Measurements from ENCODE around the gene C2orf49.
A peak's percentile ranks its signal among the peaks of the same experiment; 100 is the strongest.

Gene C2orf49

DNA sequence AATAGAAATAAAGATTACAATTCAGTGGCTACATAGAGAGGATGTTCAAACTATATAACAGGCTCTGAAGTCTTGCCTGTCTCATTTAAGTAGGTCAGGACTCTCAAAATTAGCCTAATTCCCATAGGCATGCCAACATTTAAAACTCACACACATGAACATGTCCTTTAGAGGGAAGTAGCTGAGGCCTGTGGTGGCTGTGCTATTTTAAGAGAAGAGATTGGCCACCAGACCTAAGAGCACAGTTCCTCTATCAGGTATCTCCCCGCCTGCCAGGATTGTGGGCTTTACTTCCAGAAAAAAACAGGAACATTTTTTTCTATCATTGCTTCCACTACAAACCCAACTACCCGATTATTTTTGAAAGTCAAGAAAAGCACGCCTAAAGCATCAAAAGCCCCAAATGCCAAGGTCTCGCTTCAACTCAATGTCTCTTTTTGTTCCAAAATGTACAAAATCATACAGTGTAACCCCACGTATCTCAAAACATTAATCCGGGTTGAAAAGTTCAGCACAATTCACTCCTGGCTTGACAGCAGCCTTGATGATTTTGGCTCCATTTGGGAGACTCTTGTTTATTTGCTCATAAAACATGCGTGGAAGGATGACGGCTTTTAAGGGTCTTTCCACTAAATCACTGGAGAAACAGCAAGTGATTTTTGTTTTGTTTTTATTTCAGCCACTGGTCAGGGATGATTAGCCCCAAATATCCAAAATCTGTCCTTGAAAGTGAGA lies 46.3 kb downstream of the C2orf49 start:
- DNase-seq (ENCODE audit: low read depth in 3 of 3) = no peak

DNA sequence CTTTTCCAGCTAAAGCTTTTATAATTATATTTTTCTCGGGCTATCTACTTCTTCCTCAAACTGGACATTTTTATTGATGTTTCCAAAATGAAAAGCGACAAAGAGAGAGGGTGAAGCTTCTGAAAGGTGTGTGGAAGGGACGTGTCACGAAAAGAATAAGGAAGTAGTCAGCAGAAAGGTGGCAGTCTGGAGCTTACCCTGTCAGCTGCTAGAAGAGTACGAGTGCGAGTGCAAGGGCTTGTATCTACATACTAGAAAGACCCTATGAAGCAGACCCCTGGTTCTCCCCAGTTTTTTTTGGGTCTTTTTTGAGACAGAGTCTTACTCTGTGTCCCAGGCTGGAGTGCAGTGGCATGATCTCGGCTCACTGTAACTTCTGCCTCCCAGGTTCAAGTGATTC lies 46.9 kb downstream of the C2orf49 start:
- DNase-seq (ENCODE audit: low read depth in 3 of 3) = no peak

DNA sequence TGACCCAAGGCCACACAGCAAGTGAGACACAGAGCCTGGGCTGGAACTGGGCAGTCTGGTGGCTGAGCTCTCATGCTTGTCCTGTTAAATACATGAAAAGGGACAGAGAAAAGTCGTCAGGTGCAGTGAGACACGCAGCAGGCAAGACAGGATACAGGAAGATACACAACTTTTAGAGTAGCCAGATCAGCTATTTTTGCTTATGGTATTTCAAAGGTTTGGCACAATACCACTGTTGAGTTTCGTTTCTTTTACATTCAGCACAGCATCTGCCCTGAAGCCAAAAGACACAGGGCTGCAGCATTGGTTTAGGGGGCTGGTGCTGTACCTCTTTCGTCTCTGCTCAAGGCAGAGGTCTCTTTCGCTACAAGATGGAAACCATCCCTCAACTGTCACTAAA lies 47.5 kb downstream of the C2orf49 start:
- no peak for DNase-seq (ENCODE audit: low read depth in 3 of 3)

DNA sequence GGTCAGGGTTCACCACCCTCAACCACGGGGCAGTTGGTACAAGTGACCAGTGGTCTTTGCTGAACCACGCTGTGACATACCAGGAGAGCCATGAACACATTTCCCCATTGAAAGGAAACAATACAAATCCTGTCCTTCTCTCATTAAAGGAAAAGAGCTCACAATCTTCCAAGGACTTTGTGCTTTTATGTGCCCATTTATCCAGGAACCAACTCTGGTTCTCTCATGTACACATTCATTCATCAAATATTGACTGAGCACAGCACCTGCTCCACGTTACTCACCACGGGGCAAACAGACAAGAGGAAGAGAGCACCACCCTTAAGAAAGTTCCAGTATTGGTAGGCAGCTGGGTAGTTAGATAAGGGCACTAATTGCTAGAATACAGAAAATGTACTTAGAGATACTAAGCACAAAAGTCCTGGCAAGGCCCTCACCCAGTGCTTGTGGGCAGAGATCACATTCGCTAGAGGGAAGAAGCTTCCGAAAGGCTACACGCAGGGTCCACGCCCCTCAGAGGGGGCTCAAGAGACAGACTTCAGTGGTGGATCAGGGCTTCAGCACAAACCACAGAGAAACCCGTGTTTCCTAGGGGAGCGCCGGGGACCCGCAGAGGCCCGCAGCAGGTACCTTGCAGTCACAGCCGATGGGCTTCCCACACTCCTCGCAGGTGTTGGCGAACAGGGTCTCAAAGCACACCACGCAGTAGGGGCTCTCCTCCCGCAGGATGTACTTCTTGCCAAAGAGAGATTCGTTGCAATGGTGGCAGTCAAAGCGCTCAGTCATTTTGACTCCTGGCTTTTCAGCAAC lies 48.6 kb downstream of the C2orf49 start:
- DNase-seq (ENCODE audit: low read depth in 3 of 3) = no peak

DNA sequence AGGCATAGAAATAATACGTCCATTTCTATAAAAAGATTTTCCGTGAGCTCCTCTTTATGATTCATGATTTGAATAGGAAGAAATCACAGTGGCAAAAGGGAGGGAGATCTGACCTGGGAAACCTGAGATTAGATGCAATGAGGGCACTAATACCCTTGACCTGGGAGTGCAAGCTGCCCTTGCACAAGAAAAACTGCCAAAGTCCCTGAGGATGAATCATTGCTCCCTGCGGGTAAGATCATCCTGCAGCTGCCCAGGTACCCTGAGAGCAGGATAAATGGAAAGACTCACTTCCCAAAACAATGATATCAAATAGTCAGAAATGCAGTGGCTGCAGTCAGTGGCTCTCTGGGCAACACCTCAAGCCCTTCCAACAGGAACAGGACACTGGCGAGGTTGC lies 49.9 kb downstream of the C2orf49 start:
- DNase-seq (ENCODE audit: low read depth in 3 of 3) = no peak

DNA sequence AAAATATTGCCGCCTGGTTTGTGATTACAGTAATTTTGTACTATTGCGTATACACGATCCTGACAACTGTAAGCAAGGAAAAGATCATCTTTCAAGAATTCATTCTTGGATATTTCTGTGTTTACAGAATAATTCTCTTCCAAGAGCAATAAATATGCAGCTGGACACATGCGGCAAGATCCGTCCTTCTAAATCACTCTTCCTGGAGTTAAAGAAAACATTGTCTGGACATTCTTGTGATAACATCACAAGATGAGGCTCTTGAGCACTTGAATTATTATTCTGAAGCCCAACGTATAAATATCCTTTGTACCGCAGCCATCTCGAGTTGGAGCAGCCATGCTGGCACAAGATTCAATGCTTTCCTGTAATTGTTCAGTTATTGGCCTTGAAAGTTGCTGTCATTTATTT lies 51.6 kb downstream of the C2orf49 start:
- DNase-seq (ENCODE audit: low read depth in 3 of 3) = no peak

DNA sequence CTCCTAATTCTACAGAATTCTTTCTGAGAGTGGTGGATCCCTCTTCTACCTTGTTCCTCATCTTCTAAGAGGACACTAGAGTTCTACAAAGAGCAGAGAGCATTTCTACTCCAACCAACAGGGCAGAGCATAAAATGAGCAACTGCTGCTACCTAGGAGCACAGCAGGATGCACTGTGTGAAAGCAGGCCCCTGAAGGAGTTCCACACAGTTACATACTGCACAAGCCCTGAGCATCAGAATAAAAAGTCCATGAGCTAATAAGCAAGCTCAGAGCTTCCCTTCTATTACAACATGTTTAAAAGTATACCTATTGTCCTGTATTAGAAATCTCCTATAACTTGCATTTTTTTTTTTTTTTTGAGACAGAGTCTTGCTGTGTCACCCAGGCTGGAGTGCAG lies 53.1 kb downstream of the C2orf49 start:
- DNase-seq (ENCODE audit: low read depth in 3 of 3) = no peak

DNA sequence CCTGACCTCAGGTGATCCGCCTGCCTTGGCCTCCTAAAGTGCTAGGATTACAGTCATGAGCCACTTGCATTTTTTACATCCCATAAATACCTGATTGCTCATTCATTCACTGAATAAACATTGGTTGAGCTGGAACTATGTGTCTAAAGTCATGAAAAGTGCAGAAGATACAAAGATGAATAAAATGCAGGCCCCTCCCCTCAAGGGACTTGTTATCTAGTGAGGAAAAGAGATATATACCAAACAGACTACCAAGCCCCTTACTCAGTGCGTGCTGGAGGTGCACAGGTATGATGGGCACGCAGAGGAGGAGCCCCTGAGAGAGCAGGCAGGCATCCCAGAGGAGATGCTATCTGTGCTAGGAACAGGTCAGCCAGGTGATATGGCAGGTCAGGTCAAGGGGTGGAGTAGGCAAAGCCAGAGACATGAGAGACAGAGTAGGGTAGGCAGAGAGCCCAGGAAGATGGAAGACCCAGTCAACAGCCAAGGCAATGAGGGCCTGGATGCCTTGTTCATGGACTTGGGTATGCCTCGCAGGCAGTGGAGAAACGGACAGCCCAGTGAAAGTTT lies 53.8 kb downstream of the C2orf49 start:
- DNase-seq (ENCODE audit: low read depth in 3 of 3) = no peak

DNA sequence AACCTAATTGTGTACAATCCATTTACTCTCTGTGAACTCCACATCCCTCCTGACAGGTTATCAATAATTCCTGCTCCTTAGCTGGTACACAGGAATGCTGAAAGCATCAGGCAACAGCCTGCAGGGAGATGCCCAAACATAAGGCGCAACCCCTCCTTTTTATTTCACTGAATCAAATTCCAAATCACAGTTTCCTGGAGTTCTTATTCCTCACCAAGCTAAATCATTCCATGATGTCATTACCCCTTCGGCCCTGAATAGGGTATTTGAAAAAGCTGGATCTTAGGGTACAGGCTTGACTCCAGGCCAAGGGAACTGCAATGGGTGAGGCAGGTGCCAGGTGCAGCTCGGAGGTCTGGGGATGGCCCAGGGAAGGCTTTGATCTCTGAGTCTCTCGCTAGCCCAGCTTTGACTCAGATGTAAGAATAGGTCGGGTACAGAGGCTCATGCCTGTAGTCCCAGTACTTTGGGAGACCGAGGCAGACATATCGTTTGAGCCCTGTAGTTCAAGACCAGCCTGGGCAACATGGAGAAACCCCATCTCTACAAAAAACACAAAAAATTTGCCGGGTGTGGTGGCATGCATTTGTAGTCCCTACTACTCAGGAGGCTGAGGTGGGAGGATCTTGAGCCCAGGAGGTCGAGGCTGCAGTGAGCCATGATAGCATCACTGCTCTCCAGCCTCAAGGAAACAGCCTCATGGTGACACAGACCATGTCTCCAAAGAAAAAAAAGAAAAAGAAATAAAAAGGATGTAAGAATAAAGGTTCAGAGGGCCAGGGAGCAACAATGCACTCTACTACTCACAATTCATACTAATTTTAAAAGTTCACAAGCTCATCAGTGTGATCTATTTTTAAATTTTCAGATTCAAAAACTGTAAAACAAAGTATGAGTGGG lies 54.7 kb downstream of the C2orf49 start:
- DNase-seq (ENCODE audit: low read depth in 3 of 3) = no peak

DNA sequence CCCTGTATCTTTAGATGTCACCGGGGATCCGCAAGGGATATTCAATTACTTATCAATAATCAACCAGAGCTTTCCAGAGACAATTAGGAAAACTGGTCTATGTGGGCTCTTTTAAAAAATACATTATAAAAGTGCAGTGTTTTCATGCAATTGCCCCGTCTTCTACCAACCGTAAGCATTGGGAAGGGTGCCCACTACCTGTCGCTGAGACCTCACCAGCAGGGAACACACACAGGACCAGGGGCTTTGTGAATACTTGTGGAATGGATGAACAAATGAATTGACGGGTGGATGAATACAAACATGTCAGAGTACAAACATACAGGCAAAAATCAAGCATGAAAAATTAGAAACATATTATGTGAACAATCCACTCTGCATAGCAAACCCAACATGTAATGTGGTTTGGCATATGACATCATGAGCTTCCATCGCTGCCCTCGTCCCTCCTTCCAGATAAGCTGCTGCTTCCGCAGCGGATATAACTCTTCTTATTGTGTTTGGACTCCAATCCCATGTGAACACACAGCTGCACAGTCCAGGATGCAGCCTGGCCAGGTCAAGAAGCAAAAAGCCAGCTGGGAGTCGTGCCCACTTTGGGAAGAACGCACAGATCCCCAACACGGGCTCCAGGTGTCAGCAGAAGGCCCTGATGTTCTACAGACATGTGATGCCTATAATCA lies 56.2 kb downstream of the C2orf49 start:
- DNase-seq (ENCODE audit: low read depth in 3 of 3) = no peak

DNA sequence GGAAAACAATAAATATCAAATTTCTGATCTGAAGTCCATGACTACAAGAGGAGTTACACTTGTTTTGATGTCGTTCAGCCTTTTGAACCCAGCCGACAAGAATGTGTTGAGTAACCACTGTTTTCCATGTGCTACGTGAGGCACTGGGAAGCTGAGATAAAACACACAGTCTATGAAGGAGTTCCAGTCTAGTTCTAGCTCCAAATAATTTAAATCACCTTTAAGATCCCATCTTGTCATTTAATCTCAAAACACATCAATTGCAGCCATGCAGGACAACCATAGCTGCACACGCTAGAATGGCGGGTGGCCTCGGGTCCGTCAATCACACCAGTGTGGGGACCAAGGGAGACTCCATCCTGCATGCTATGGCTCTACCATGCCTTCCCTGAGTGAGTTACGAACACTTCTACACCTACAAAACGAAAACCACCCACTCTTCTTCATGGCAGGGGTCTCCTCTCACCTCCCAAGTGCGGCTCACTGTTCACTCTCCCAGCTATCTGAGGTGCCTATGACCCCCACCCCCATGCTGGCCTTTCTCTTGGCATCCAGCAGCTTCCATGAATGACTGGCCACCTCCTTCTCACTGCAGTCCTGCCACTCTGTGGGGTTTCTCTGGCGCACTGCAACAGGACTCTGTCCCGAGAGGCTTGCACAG lies 57.7 kb downstream of the C2orf49 start:
- DNase-seq (ENCODE audit: low read depth in 3 of 3) = no peak

DNA sequence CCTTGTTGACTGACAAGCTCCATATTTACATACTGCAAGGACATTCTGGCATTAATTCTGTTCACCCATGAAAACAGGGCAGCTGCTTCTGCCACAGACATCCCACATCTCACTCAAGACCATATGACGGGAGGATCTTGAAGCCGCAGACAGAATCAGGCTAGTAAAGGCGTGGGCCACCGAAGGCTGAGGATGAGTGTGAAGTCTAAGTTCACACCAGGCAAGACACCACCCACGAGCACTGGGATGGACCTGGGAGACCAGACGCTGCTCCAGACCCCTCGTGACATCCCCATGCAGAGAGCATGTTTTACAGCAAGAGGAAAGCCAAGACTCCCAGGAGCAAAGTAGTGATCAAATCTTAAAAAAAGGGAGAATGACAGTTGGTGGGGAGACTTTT lies 58.4 kb downstream of the C2orf49 start:
- DNase-seq (ENCODE audit: low read depth in 3 of 3) = no peak

DNA sequence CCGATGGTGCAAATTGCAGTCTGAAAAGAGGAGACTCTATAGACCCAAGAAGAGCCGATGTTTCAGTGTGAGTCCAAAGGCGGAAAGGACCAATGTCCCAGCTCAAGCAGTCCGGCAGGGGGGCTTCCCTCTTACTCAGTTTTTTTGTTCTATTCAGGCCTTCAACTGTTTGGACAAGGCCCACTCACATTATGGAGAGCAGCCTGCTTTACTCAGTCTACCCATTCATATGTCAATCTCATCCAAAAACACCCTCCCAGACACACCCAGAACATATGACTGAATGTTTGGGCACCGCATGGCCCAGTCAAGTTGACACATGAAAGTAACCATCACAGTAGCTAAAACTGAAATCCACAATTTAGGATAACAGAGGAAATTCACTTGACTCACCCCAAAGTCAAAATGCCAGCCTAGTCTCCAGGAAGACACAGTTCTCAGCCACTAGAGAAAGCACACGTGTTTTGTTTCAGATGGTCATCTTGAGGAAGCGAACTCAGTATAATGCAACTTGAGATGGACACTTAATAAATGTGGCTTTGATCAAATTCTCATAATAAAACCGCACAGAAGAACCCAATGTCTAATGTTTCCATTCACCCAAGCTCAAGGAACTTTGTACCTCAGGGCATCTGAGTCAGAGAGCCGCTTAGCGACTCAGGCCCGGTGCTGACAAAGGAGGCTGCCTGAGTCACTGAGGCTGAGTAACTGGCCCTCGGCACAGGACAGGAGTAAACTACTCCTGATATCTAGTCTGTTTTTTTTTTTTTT lies 59.1 kb downstream of the C2orf49 start:
- peak; percentile 32 to 64 (median 52) for DNase-seq (ENCODE audit: low read depth in 3 of 3)

DNA sequence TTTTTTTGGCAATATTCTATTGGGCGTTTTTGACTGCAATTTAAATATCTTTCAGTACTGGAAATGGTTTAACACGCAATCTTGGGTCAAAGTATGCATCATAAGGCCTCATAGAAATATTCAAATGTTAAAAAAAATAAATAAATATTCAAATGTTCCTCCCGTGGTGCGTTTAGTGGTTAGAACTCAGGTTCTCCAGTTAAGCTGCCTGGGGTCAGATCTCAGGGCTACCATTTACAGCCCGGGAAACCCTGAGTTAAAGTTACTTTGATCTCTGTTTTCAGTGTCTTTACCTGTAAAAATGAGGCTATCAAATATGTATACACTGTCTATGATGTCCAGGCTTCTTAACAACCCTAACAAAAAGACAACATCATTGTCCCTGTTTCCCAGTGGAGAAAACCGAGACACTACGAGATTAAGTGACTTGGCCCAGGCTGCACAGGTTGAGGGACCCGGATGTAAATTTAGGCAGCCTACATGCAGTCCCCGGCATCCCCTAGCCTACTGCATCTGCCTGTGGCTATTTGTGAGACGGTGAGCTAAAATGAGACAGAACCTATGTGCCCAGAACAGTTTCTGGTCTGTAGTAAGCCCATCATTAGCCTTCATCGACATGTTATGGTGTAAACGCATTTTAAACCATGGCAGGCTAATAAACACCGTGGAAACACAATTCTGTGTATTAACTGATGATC lies 59.8 kb downstream of the C2orf49 start:
- no peak for DNase-seq (ENCODE audit: low read depth in 3 of 3)

DNA sequence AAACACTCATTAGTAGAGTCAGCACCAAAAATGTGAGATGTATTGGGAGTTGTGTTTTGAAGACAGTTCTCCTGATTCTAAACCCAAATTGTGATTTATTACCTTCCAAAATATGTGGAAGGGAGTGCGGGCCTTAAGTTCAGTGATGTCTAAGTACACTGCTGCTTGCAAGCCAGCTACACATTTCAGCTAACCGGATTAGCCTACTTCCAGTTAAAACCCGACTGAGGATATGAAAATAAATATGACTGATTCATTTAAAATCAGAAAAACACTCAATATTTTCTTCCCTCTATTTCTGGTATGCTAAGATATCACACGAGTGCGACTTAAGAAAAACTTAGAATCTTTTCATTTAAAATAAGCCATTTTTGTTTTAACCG lies 60.6 kb downstream of the C2orf49 start:
- no peak for DNase-seq (ENCODE audit: low read depth in 3 of 3)

DNA sequence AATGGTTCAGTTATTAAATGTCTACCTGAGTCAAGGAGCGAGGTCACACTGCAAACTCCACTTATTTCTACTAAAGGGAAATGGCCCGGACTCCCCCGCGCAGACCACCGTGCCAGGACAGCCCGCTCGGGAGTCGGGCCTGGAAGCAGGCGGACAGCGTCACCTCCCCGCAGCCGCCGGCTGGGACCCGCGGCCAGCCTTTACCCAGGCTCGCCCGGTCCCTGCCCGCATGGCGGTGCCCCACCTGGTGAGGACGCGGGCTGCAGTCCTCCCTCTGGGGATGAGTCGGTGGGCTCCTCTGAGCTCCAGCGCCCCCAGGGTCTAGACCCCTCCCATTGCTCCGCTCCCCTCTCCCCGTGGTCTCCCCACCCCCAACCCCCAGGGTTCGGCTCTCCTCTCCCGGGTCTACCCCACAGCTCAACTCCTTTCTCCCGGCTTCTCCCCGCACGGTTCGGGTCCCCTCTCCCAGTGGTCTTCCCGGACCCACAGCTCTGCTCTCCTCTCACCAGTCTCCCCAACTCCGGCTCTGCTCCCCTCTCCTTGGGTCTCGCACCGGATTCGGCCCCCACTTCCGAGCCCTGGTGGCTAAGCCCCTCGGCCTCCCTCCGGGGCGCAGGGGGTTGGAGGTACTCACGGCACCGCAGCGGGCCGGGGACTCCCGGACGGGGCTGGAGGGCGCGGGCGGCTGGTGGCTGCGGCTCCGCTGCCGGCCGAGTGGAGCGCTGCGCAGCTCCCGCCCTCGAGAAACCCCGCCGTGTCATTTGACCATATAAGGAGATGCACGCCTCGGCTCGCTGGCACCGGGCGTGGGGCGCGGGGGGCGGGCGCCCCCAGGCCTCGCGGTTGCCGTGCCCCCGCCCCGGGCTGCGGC lies 61.2 kb downstream of the C2orf49 start, which contains the start of gene FHL2:
FHL2 (minus strand) TSS at position 716 of the 871 bp plus-strand sequence. CDS start 12,535 bp downstream, outside the sequence.
- DNase-seq (ENCODE audit: low read depth in 3 of 3) = peak; percentile 46 to 57 (median 52)

Measured in stimulated activated CD4-positive, alpha-beta T cell treated with anti-CD3 and anti-CD28 coated beads, TNF-alpha, amount 100 ng/mL, for 48 hours (primary cell).